ENCODE measurements around the gene HSCB.
"Not testable (repeated sequence)": the region's sequence is repeated elsewhere in the genome, so short reads cannot be mapped to it uniquely, and the experiment has no call there.

Gene HSCB

DNA sequence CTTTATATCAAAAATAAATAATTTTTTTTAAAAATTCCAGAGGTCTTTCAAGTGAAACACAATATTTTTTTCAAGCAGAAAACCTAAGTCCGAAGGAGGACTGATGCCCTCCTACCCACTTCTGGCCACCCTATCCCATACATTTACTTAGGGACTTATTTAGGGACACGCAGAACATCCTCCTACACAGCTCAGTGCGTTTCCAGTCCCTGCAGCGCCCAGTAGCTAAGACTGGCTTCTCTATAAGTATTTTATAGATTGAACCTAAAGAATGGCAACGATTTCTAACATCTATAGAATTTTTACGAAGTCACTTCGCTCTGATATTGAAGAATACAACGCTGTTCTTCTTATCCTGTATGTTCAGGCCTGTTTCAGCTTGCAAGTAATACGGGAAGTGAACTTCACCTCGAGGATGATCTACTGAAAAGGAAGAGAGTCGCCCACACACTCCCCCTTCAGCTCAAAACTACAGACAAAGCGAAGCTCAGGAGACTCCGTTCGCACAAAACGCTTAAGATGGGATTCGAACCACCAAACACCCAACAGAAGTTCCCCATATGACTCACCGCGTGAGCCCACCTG lies 547 bp upstream of the HSCB start:
- no peak for DNase-seq

- no peak for DNase-seq
Measured at GRCh38 chr22:28742562-28742962, 723 bp downstream of the HSCB start.

GRCh38 chr22:28743852-28744251 lies 2.0 kb downstream of the HSCB start:
- DNase-seq: no peak

DNA sequence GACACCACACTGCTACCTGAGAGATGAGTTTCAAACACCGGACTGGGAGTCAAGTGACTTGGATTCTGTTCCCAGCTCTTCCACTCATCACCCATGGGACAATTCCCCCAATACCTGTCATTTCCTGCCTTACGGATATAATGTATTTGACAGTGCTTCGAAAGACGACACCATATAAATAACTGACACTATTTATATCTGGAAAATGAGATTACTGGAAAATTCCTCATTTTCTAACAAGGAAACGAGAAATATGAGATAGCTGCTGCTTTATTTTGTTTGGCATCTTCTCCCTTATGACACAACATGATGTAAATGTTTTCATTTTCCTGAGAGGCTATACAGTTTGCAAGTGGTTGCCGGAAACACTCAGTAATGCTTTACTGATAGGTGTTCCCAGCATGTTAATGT lies 8.6 kb downstream of the HSCB start:
- DNase-seq: peak; percentile 77

GRCh38 chr22:28754512-28754911 lies 12.7 kb downstream of the HSCB start:
- DNase-seq: not testable (repeated sequence)

- DNase-seq: no peak
Measured at GRCh38 chr22:28759861-28760560, 18.2 kb downstream of the HSCB start.

- DNase-seq: no peak
Measured at GRCh38 chr22:28761449-28761755, 19.6 kb downstream of the HSCB start.

DNA sequence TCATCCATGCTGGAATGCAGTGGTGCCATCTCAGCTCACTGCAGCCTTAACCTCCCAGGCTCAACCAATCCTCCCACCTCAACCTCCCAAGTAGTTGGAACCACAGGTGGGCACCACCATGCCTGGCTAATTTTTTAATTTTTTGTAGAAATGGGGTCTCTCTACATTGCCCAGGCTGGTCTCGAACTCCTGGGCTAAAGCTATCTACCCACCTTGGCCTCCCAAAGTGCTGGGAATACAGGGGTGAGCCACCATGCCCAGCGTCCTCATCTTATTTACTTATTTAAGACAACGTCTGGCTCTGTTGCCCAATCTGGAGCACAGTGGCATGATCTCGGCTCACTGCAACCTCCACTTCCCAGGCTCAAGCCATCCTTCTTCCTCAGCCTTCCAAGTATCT lies 20.2 kb downstream of the HSCB start:
- not testable (repeated sequence) for DNase-seq

- DNase-seq: no peak
Measured at GRCh38 chr22:28766628-28767027, 24.8 kb downstream of the HSCB start.

- DNase-seq: no peak
Measured at GRCh38 chr22:28768701-28769393, 27.0 kb downstream of the HSCB start.

- no peak for DNase-seq
Measured at GRCh38 chr22:28769394-28770085, 27.7 kb downstream of the HSCB start.

GRCh38 chr22:28771195-28771791 lies 29.5 kb downstream of the HSCB start:
- no peak for DNase-seq

DNA sequence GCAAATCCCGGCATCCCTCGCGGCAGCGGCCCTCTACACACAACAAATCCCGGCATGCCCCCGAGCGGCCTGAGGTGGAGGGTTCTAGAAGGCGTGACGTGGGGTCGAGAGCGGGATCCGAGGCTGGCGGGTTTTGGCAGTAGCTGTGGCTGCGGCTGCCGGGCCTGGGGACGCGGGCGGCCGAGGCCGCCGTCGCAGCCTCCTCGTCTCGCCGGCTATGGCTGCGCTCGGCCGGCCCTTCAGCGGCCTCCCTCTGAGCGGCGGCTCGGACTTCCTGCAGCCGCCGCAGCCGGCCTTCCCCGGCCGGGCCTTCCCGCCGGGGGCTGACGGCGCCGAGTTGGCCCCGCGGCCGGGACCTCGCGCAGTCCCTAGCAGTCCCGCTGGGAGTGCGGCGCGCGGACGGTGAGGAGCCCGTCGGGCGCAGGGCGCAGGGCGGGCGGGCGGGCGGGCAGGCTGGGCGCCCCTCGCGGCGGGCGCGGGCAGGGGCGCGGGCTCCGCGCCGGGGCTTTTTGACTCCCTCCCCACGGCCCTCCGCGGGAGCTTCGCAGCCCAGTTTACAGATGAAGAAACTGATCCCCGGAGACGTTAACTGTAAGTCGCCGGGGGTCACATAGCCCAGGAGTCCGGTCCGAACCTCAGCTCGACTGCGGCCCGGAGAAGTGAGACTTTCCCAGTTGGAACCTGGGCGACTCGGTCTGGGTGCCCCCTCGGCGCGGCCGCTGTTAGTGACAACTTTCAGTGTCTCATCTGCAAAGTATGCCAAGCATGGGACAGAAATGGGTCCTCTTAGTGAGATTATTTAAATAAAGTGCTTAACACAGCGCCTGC lies 31.0 kb downstream of the HSCB start, which contains the start of gene CCDC117:
TSS of gene CCDC117 (plus strand) at position 63 of the 828 bp plus-strand sequence. CDS start at position 218, 155 bp downstream.
- peak; percentile 97 for DNase-seq

- DNase-seq: no peak
Measured at GRCh38 chr22:28773461-28773867, 31.6 kb downstream of the HSCB start.

DNA sequence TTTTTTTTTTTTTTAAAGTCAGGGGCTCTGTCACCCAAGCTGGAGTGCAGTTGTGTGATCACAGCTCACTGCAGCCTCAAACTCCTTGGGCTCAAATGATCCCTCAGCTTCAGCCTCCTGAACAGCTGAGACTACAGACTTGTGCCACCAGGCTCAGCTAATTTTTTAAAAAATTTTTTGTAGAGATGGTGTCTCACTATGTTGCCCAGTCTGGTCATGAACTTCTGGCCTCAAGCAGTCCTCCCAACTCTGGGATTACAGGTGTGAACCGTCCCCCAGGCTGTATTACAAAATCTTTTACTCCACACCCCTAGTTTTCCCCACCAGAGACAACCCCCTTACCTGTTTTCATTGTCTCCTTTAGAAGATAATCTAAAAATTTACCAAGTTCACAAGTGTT lies 32.5 kb downstream of the HSCB start:
- no peak for DNase-seq

- no peak for DNase-seq
Measured at GRCh38 chr22:28779833-28780232, 38.0 kb downstream of the HSCB start.

- DNase-seq: no peak
Measured at GRCh38 chr22:28780296-28780695, 38.5 kb downstream of the HSCB start.

DNA sequence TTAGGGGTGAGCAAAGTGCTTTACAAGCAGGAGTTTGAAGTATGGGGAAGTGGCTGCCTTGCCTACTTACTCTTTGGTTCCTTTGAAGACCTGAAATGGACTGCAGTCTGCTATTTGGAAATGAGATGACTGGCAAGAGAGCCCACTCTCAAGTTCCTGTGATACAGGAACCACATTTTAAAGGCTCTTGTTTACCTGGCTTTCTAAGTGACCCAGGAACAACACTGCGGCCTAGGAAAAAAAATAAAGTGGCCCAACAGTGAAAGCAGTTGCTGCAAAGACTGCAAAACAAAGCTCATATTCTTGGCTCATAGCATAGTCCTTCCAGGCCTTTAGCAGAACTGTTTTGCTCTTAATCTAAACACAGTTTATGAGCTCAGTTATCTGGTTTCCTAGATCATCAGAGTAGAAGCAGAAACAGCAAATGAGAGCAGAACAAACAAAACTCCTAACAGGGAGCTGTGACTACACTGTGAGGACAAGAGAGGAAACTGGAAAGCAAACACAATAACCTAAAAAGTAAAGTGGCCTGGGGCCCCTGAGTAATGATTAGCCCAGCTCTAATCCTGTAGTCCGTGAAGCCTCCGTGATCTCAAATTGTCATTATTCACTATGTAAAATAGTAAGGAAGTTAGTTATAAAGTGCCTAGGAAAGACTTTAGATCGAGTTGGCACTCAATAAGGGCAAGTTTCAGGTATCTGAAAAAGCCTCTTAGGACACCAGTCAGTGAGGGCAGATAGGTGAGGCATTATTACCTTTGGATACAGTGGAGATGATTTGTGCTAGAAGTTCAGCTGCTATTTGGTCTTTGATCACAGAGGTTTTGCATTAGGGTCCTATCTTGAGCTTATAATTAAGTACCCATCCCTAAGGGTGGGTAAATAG lies 42.2 kb downstream of the HSCB start:
- no peak for DNase-seq

DNA sequence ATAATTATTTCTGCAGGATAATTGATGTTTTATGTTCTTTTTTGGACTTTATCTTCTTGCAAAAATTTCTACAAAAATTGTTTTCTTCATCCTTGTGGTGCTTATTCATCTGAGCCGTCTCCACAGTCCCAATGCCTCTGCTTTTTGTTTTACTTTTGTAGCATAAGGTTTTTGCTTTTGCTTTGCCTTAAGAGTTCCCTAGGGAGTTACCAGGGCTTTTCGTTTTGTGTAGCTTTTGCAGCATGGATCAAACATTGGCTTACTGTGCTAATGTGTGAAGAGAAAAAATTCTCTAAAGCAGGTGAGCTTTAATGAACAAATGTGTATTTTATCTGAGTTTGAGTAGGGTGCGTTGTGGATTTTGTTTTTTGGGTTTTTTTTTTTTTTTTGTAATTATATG lies 46.8 kb downstream of the HSCB start:
- DNase-seq: no peak

DNA sequence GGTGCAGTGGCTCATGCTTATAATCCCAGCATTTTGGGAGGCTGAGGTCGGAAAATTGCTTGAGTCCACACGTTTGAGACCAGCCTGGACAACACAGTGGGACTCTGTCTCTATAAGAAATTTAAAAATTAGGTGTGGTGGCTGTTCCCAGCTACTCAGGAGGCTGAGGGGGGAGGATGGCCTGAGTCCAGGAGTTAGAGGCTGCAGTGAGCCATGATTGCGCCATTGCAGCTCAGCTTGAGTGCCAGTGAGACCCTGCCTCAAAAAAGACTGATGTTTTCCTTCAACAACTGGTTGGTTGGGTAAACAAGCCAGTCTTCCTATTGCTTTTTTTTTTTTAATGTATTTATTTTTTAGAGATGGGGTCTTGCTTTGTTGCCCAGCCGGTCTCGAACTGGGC lies 49.3 kb downstream of the HSCB start:
- no peak for DNase-seq

DNA sequence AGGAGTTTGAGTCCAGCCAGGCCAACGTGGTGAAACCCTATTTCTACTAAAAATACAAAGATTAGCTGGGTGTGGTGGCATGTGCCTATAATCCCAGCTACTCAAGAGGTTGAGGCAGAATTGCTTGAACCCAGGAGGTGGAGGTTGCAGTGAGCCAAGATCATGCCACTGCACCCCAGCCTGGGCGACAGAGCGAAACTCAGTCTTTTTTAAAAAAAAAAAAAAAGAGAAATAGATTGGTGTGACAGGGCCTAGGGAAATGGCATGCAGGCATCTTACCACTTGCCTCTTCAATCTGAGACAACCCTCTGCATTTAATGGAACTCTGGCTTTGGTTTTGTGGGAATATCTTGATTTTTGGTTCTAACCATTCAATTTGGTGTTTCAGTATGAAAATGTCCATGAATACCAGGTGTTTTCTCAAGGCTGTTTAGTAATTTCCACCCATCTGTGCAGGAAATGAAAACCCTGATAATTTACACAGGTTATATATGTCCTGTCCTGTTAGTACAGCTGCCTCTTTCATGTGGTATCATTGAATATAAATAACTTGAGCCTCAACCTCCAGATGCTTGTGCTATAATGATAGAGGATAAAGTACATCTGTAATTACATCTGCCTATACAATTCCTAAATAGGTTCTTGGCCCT lies 50.1 kb downstream of the HSCB start:
- no peak for DNase-seq

Measured in EL (cell line).